ENCODE data around the gene TOX2.
A peak's percentile ranks its signal among the peaks of the same experiment; 100 is the strongest.

TOX2 gene

DNA sequence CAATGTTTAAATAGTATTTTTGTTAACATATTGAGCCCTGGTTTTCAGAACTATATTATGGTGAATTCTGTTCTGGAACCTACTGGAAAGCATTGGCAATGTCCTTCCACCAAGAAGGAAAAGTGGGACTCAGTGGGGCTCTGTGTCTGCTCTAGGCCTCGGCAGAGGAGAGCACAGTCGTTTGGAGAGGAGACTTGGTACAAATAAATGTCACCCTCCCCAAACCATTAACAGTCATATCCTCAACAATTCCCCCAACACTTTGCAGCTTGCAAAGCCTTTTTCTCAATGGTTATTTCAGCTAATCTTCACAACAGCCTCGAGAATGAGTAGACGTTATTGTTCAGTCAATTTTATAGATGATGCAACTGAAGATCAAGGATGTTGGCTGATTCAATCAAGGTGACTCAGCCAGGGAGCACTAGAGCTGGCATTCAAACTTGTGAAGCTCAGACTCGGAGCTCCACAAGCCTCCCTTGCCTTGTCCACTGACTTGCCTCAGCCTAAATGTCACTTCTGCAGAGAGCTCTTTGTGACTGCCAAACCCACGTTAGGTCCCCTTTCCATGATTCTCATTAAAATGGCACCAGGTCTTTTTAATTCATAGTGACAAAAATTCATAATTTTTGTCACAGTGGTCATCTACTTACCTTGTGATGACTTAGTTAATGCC lies 60.6 kb downstream of the TOX2 start:
- TF ChIP-seq, protein P1, sequence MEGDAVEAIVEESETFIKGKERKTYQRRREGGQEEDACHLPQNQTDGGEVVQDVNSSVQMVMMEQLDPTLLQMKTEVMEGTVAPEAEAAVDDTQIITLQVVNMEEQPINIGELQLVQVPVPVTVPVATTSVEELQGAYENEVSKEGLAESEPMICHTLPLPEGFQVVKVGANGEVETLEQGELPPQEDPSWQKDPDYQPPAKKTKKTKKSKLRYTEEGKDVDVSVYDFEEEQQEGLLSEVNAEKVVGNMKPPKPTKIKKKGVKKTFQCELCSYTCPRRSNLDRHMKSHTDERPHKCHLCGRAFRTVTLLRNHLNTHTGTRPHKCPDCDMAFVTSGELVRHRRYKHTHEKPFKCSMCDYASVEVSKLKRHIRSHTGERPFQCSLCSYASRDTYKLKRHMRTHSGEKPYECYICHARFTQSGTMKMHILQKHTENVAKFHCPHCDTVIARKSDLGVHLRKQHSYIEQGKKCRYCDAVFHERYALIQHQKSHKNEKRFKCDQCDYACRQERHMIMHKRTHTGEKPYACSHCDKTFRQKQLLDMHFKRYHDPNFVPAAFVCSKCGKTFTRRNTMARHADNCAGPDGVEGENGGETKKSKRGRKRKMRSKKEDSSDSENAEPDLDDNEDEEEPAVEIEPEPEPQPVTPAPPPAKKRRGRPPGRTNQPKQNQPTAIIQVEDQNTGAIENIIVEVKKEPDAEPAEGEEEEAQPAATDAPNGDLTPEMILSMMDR (conservative IDR thresholded peaks at IDR 0.05; ENCODE audit: low read length), result no peak
- peak; percentile 92 for DNase-seq (ENCODE audit: low read depth)
- H3K4me3 ChIP-seq (ENCODE audit: low read length), result no peak overlapping the region

DNA sequence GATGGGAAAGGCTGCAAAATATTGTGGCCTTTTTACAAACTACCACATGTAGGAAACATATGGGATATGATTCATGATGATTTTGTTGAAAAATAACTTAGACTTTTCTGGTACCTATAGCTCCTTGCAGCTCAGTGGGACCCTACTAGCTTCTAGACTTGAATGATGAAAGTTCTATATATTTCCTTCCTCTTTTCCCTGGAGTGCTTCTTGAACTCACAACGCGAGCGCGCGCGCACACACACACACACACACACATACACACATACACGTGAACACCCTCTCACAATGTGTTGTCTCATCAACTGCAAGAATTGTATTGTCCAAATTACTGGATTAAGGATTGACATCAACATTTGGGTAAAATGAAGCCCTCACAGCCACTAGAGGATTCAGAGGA lies 61.9 kb downstream of the TOX2 start:
- TF ChIP-seq, protein P1 (conservative IDR thresholded peaks at IDR 0.05; ENCODE audit: low read length), result no peak
- no peak for DNase-seq (ENCODE audit: low read depth)

DNA sequence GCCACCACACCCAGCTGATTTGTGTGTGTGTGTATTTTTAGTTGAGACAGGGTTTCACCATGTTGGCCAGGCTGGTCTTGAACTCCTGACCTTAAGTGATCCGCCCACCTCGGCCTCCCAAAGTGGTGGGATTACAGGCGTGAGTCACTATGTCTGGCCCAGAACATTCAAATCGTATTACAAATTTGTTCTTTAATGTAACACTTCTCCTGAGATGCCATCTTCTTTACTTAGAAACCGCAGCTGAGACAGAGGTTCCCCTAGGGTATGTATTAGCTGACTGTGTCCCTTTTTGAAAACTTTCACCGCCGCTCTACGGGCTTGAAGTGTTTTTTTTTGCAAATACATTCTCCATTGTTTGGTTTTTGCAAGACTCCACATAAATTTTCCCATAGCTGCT lies 62.6 kb downstream of the TOX2 start:
- no peak for DNase-seq (ENCODE audit: low read depth)
- TF ChIP-seq, protein P1 (conservative IDR thresholded peaks at IDR 0.05; ENCODE audit: low read length), result no peak
- H3K4me3 ChIP-seq (ENCODE audit: low read length), result no peak overlapping the region

More for the DNA sequence above, 61.9 kb downstream of the TOX2 start:
- H3K4me3 ChIP-seq (ENCODE audit: low read length), result no peak overlapping the region

DNA sequence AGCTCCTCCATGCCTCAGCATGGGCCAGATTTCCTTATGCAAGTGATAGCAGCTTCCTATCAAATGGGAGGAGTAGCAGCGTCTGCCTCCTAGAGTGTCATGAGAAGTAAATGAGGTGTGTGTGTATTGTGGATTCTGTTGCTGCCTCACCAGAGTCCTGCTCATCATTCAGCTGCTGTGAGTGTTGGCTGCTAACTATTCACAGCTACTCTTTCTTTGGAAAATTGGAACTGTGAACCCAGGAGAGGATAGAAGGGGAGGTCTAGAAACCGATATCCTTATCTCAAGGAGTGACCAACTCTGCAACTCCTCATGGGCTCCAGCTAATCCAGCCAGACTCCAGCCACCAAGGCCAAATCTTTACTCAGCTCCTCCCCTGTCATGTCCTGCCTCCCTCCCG lies 63.3 kb downstream of the TOX2 start:
- TF ChIP-seq, protein P1 (conservative IDR thresholded peaks at IDR 0.05; ENCODE audit: low read length), result no peak
- no peak overlapping the region for H3K4me3 ChIP-seq (ENCODE audit: low read length)
- no peak for DNase-seq (ENCODE audit: low read depth)

DNA sequence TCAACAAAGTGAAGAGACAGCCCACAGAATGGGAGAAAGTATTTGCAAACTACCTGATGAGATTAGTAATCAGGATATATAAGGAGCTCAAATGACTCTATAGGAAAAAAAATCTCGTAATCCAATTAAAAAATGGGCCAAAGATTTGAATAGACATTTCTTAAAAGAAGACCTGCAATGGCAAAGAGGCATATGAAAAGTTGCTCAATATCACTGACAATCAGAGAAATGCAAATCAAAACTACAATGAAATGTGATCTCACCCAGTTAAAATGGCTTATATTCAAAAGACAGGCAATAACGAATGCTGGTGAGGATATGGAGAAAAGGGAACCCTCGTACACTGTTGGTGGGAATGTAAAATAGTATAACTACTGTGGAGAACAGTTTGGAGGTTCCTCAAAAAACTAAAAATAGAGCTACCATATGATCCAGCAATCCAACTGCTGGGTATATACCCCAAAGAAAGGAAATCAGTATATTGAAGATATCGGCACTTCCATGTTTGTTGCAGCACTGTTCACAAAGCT lies 65.0 kb downstream of the TOX2 start:
- no peak for DNase-seq (ENCODE audit: low read depth)
- H3K4me3 ChIP-seq (ENCODE audit: low read length), result no peak overlapping the region
- TF ChIP-seq, protein P1 (conservative IDR thresholded peaks at IDR 0.05; ENCODE audit: low read length), result no peak

DNA sequence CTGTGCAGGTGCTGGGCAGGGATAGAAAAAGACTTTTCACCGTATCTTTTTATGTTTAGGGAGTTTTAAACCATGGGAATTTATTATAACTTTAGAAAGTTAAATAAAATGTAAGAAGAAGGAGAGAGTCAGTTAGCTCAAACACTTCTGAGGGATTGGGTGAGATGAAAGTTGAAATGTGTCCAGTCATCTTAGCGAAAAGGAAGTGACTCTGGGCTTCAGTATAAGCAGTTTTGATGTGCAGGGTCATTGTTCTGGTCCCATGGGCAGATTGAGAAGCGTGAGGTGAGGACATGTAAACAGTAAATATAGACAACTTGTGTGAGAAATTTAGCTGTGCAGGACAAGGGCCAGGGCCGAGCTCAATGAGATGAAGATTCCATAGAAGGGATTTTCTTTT lies 66.9 kb downstream of the TOX2 start:
- DNase-seq (ENCODE audit: low read depth), result no peak
- TF ChIP-seq, protein P1 (conservative IDR thresholded peaks at IDR 0.05; ENCODE audit: low read length), result no peak

DNA sequence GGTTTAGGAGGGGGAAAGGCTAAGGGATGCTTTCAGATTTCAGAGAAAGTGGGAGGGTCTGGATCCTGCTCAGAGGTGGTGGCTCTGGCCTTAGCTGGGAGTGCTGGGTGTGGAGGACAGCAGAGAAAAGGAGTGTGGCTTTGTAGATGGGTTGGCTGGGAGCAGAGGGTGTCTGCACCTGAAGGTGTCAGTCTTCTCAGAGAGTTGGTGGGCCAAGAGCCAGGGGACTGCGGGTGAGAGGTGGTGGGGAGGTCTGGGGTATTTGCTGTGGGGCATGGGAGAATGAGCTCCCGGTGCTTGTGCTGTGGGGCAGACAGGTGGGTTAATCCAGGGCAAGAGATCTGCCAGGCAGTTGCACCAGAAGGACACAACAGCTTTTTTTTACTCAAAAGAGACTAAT lies 67.4 kb downstream of the TOX2 start:
- no peak overlapping the region for H3K4me3 ChIP-seq (ENCODE audit: low read length)
- TF ChIP-seq, protein P1 (conservative IDR thresholded peaks at IDR 0.05; ENCODE audit: low read length), result no peak
- no peak for DNase-seq (ENCODE audit: low read depth)

More for the DNA sequence above, 66.9 kb downstream of the TOX2 start:
- H3K4me3 ChIP-seq (ENCODE audit: low read length), result no peak overlapping the region

All from AG10803 (cell line).